ENCODE results near the gene ACTG2.

The ACTG2 gene

DNA sequence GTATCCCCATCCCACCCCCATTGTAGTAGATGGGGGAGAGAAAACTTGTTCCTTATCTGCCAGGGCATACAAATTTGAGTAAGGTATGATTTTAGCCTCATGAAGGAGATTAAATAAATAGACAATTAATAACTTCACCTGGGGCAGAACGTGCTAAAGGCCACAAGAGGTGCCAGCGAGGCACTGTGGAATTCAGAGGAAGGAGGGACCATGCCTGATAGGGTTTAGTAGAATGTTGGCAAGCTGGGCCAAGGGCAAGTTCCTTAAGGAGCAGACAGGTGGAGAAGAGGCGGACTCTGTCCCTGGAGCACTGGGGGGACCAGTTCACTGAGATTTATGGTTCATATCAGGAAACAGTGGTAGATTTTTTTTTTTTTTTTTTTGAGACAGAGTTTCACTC, 41.5 kb upstream of the ACTG2 start:
- no peak overlapping the region for H3K9ac ChIP-seq (ENCODE audit: low read depth, low read length)
- peak; percentile 66; the same call in 2 of the 3 replicates for ATAC-seq (ENCODE audit: insufficient read depth, low read depth)
- H4K20me1 ChIP-seq (ENCODE audit: insufficient read depth, low read length), result 0 out of 2 replicates have a peak, but pooled peaks cover 3% of the 10 kb centered on the region
- H3K4me3 ChIP-seq (ENCODE audit: low read depth in 1 of 2, low read length in 2 of 2), result no peak overlapping the region
- H3K27me3 ChIP-seq (ENCODE audit: insufficient read depth, low read length, poor library complexity), result no peaks in the 10 kb centered on the region
- H3K27ac ChIP-seq (ENCODE audit: low read length), result no peak overlapping the region
- no peak overlapping the region for H3K4me2 ChIP-seq (ENCODE audit: insufficient read depth, low read length)
- H3K4me1 ChIP-seq (ENCODE audit: insufficient read depth, low read length), result no peaks in the 10 kb centered on the region
- no peaks in the 10 kb centered on the region for H3K9me3 ChIP-seq (ENCODE audit: insufficient read depth, low read length, severe bottlenecking)
- H2AFZ ChIP-seq (ENCODE audit: low read depth, low read length), result no peak overlapping the region
- DNase-seq, result no peak
- TF ChIP-seq, protein P1, sequence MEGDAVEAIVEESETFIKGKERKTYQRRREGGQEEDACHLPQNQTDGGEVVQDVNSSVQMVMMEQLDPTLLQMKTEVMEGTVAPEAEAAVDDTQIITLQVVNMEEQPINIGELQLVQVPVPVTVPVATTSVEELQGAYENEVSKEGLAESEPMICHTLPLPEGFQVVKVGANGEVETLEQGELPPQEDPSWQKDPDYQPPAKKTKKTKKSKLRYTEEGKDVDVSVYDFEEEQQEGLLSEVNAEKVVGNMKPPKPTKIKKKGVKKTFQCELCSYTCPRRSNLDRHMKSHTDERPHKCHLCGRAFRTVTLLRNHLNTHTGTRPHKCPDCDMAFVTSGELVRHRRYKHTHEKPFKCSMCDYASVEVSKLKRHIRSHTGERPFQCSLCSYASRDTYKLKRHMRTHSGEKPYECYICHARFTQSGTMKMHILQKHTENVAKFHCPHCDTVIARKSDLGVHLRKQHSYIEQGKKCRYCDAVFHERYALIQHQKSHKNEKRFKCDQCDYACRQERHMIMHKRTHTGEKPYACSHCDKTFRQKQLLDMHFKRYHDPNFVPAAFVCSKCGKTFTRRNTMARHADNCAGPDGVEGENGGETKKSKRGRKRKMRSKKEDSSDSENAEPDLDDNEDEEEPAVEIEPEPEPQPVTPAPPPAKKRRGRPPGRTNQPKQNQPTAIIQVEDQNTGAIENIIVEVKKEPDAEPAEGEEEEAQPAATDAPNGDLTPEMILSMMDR (IDR thresholded peaks at IDR 0.05; ENCODE audit: borderline replicate concordance, extremely low read depth, low read length, poor library complexity, severe bottlenecking), result peak; percentile 60
- TF ChIP-seq EZH2 (IDR thresholded peaks at IDR 0.05; ENCODE audit: borderline replicate concordance, low read depth, low read length, severe bottlenecking), result no peak
- H3K79me2 ChIP-seq (ENCODE audit: insufficient read depth, low read length), result no peaks in the 10 kb centered on the region
- H3K36me3 ChIP-seq (ENCODE audit: insufficient read depth, low read length), result peaks cover 95% of the 10 kb centered on the region

GRCh38 chr2:73852020-73852419, 40.8 kb upstream of the ACTG2 start:
- Histone ChIP-seq H3K4me2 (ENCODE audit: insufficient read depth, low read length) (no peak overlapping the region), H3K27ac (ENCODE audit: low read length) (no peak overlapping the region), H3K27me3 (ENCODE audit: insufficient read depth, low read length, poor library complexity) (no peaks in the 10 kb centered on the region), H4K20me1 (ENCODE audit: insufficient read depth, low read length) (0 out of 2 replicates have a peak, but pooled peaks cover 3% of the 10 kb centered on the region), H3K9me3 (ENCODE audit: insufficient read depth, low read length, severe bottlenecking) (no peaks in the 10 kb centered on the region), H3K4me3 (ENCODE audit: low read depth in 1 of 2, low read length in 2 of 2) (no peak overlapping the region), H3K9ac (ENCODE audit: low read depth, low read length) (no peak overlapping the region), H2AFZ (ENCODE audit: low read depth, low read length) (no peak overlapping the region), H3K4me1 (ENCODE audit: insufficient read depth, low read length) (no peaks in the 10 kb centered on the region), H3K79me2 (ENCODE audit: insufficient read depth, low read length) (no peaks in the 10 kb centered on the region), H3K36me3 (ENCODE audit: insufficient read depth, low read length) (peaks cover 95% of the 10 kb centered on the region)
- ATAC-seq (ENCODE audit: insufficient read depth, low read depth) (no peak), DNase-seq (no peak)
- TF ChIP-seq EZH2 (IDR thresholded peaks at IDR 0.05; ENCODE audit: borderline replicate concordance, low read depth, low read length, severe bottlenecking), result no peak
- TF ChIP-seq, protein P1 (IDR thresholded peaks at IDR 0.05; ENCODE audit: borderline replicate concordance, extremely low read depth, low read length, poor library complexity, severe bottlenecking), result no peak

- DNase-seq, result no peak
- H3K4me3 ChIP-seq (ENCODE audit: low read depth in 1 of 2, low read length in 2 of 2), result no peak overlapping the region
- peaks cover 89% of the 10 kb centered on the region for H3K36me3 ChIP-seq (ENCODE audit: insufficient read depth, low read length)
Observed at GRCh38 chr2:73855526-73855925, 37.3 kb upstream of the ACTG2 start.

More at GRCh38 chr2:73855526-73855925, 37.3 kb upstream of the ACTG2 start:
- Histone ChIP-seq H3K27me3 (ENCODE audit: insufficient read depth, low read length, poor library complexity) (no peaks in the 10 kb centered on the region), H2AFZ (ENCODE audit: low read depth, low read length) (no peak overlapping the region), H3K4me2 (ENCODE audit: insufficient read depth, low read length) (no peak overlapping the region), H3K9ac (ENCODE audit: low read depth, low read length) (no peak overlapping the region), H3K9me3 (ENCODE audit: insufficient read depth, low read length, severe bottlenecking) (no peaks in the 10 kb centered on the region), H3K79me2 (ENCODE audit: insufficient read depth, low read length) (no peaks in the 10 kb centered on the region), H3K4me1 (ENCODE audit: insufficient read depth, low read length) (no peaks in the 10 kb centered on the region), H3K27ac (ENCODE audit: low read length) (no peak overlapping the region), H4K20me1 (ENCODE audit: insufficient read depth, low read length) (no peaks in the 10 kb centered on the region)
- no peak for ATAC-seq (ENCODE audit: insufficient read depth, low read depth)
- TF ChIP-seq, protein P1 (IDR thresholded peaks at IDR 0.05; ENCODE audit: borderline replicate concordance, extremely low read depth, low read length, poor library complexity, severe bottlenecking), result no peak
- no peak for TF ChIP-seq EZH2 (IDR thresholded peaks at IDR 0.05; ENCODE audit: borderline replicate concordance, low read depth, low read length, severe bottlenecking)
